IMR-90 (cell line): ENCODE results near the gene ZNF286A. TPM values are rescaled to one million over a fixed set of nuclear protein-coding genes. Genes with fewer than 3 reads are reported as not detected.

ENCODE experiments used
- ATAC-seq: fragments of 200-7000 bp; cut with Tn5 transposase; 2 replicates; pipeline ENCODE4 v1.9.1; 2020; ENCODE audit warnings: low read depth, mild to moderate bottlenecking, moderate library complexity
- BruUV-seq: library from RNA; stranded (reverse); fragments of 400-500 nt; replicated peaks from 2 replicates; lab custom pipeline; 2021; lab: Mats Ljungman, UMichigan
- CTCF ChIA-PET: fragments of 300-600 bp; formaldehyde crosslinking; extraction: SDS; loops from one replicate; lab custom pipeline; 2021; ENCODE audit warnings: antibody characterized with exemption; lab: Yijun Ruan, JAX
- POLR2A ChIA-PET: fragments of 300-600 bp; sonication (Branson Sonifier 250); formaldehyde crosslinking; loops from one replicate; lab custom pipeline; 2022; ENCODE audit warnings: antibody characterized with exemption; ENCODE audit not compliant: unreplicated experiment; lab: Charles Lee
- DNase-seq: peaks from one replicate; pipeline ENCODE4 v3.0.0; 2013
- H2AFZ ChIP-seq: replicated peaks from 2 replicates; pipeline ENCODE3; 2013; ENCODE audit warnings: low read length, mild to moderate bottlenecking; ENCODE audit not compliant: poor library complexity
- H2AK5ac ChIP-seq: 2 replicates; pipeline ENCODE4 v1.6.1; 2013; ENCODE audit warnings: low read depth, low read length, inconsistent platforms
- H2AK9ac ChIP-seq: replicated peaks from 2 replicates; pipeline ENCODE3; 2013; ENCODE audit warnings: mild to moderate bottlenecking, low read depth, low read length, moderate library complexity; ENCODE audit not compliant: poor library complexity
- H2BK120ac ChIP-seq: 2 replicates; pipeline ENCODE4 v1.6.1; 2013; ENCODE audit warnings: low read depth, low read length, inconsistent platforms
- H2BK15ac ChIP-seq: 3 replicates; pipeline ENCODE4 v1.6.1; 2013; ENCODE audit warnings: low read depth, low read length, inconsistent platforms
- H2BK20ac ChIP-seq: 2 replicates; pipeline ENCODE4 v1.6.1; 2013; ENCODE audit warnings: low read depth, mild to moderate bottlenecking, inconsistent platforms, low read length, moderate library complexity
- H2BK5ac ChIP-seq: 2 replicates; pipeline ENCODE4 v1.6.1; 2013; ENCODE audit warnings: mild to moderate bottlenecking, low read depth, low read length, inconsistent platforms; ENCODE audit not compliant: poor library complexity, severe bottlenecking
- H3K14ac ChIP-seq: replicated peaks from 2 replicates; pipeline ENCODE4 v1.6.1; 2013; ENCODE audit warnings: low read depth, low read length, inconsistent platforms
- H3K18ac ChIP-seq: 2 replicates; pipeline ENCODE4 v1.6.1; 2013; ENCODE audit warnings: low read depth, low read length, control low read depth
- H3K23ac ChIP-seq: 2 replicates; pipeline ENCODE4 v1.6.1; 2013; ENCODE audit warnings: low read depth, low read length, inconsistent platforms
- H3K27ac ChIP-seq: 2 replicates; pipeline ENCODE4 v1.5.1; 2013; ENCODE audit warnings: mild to moderate bottlenecking, control low read depth, low read length; ENCODE audit not compliant: insufficient read depth
- H3K27me3 ChIP-seq: 2 replicates; pipeline ENCODE4 v1.6.1; 2013; ENCODE audit warnings: low read length; ENCODE audit not compliant: control insufficient read depth, insufficient read depth
- H3K36me3 ChIP-seq: 2 replicates; pipeline ENCODE4 v1.6.1; 2013; ENCODE audit warnings: low read length, mixed read lengths; ENCODE audit not compliant: control insufficient read depth, insufficient read depth
- H3K4ac ChIP-seq: 2 replicates; pipeline ENCODE4 v1.6.1; 2013; ENCODE audit warnings: low read depth, low read length, inconsistent platforms
- H3K4me1 ChIP-seq: 2 replicates; pipeline ENCODE4 v1.6.1; 2013; ENCODE audit warnings: low read length, mixed read lengths; ENCODE audit not compliant: control insufficient read depth, insufficient read depth
- H3K4me2 ChIP-seq: 2 replicates; pipeline ENCODE4 v1.6.1; 2013; ENCODE audit warnings: low read depth, mild to moderate bottlenecking, control low read depth, low read length, moderate library complexity
- H3K4me3 ChIP-seq: 2 replicates; pipeline ENCODE4 v1.5.1; 2013; ENCODE audit warnings: low read depth, mild to moderate bottlenecking, control low read depth, low read length, moderate library complexity; ENCODE audit not compliant: insufficient read depth
- H3K56ac ChIP-seq: 2 replicates; pipeline ENCODE4 v1.6.1; 2013; ENCODE audit warnings: low read length, inconsistent platforms; ENCODE audit not compliant: insufficient read depth; ENCODE audit errors: extremely low read depth
- H3K79me1 ChIP-seq, 2 experiments: 2 replicates each; pipeline ENCODE4 v1.6.1; 2013; ENCODE audit warnings: low read length in 2 of 2, inconsistent platforms in 1 of 2, low read depth in 1 of 2
- H3K9ac ChIP-seq: 2 replicates; pipeline ENCODE4 v1.6.1; 2013; ENCODE audit warnings: low read depth, low read length, control low read depth
- H3K9me1 ChIP-seq: 2 replicates; pipeline ENCODE4 v1.6.1; 2013; ENCODE audit warnings: low read length, inconsistent platforms; ENCODE audit not compliant: insufficient read depth
- H3K9me3 ChIP-seq: 2 replicates; pipeline ENCODE4 v1.6.1; 2013; ENCODE audit warnings: low read length; ENCODE audit not compliant: control insufficient read depth, insufficient read depth
- H4K20me1 ChIP-seq: 2 replicates; pipeline ENCODE4 v1.6.1; 2013; ENCODE audit warnings: low read length, inconsistent platforms; ENCODE audit not compliant: insufficient read depth
- H4K5ac ChIP-seq: 2 replicates; pipeline ENCODE4 v1.6.1; 2013; ENCODE audit warnings: mild to moderate bottlenecking, low read depth, low read length, control low read depth
- H4K8ac ChIP-seq, 2 experiments: 2 replicates each; pipeline ENCODE4 v1.6.1; 2013; ENCODE audit warnings: low read depth in 2 of 2, low read length in 2 of 2, control low read depth in 1 of 2, inconsistent platforms in 1 of 2
- H4K91ac ChIP-seq: 2 replicates; pipeline ENCODE4 v1.6.1; 2013; ENCODE audit warnings: low read depth, low read length, inconsistent platforms; ENCODE audit not compliant: insufficient read depth
- BHLHE40 ChIP-seq: fragments of 150-350 bp; IDR thresholded peaks from 2 replicates; pipeline ENCODE4 v1.6.1; 2016; ENCODE audit warnings: mild to moderate bottlenecking, low read depth, low read length
- CEBPB ChIP-seq: IDR thresholded peaks from 2 replicates; pipeline ENCODE4 v1.6.1; 2012; ENCODE audit warnings: low read depth, low read length, improper control_type of control experiment
- CHD1 ChIP-seq: IDR thresholded peaks from 2 replicates; pipeline ENCODE4 v1.6.1; 2012; ENCODE audit warnings: low read depth, low read length, improper control_type of control experiment
- FOS ChIP-seq: fragments of 150-350 bp; IDR thresholded peaks from 2 replicates; pipeline ENCODE4 v1.6.1; 2016; ENCODE audit warnings: low read depth, low read length
- MAFK ChIP-seq: IDR thresholded peaks from 2 replicates; pipeline ENCODE4 v1.6.1; 2012; ENCODE audit warnings: low read depth, low read length, improper control_type of control experiment
- MAZ ChIP-seq: IDR thresholded peaks from 2 replicates; pipeline ENCODE4 v1.6.1; 2012; ENCODE audit warnings: low read depth, mild to moderate bottlenecking, low read length, improper control_type of control experiment, moderate library complexity, borderline replicate concordance
- MXI1 ChIP-seq: IDR thresholded peaks from 2 replicates; pipeline ENCODE4 v1.6.1; 2012; ENCODE audit warnings: low read depth, mild to moderate bottlenecking, low read length, moderate library complexity, borderline replicate concordance
- NFE2L2 ChIP-seq: fragments of 150-350 bp; IDR thresholded peaks from 2 replicates; pipeline ENCODE4 v1.6.1; 2016; ENCODE audit warnings: low read depth, mild to moderate bottlenecking, low read length
- POLR2A ChIP-seq: IDR thresholded peaks from 2 replicates; pipeline ENCODE4 v1.6.1; 2012; ENCODE audit warnings: mild to moderate bottlenecking, low read depth, low read length
- RAD21 ChIP-seq: IDR thresholded peaks from 2 replicates; pipeline ENCODE4 v1.6.1; 2012; ENCODE audit warnings: low read length, improper control_type of control experiment
- RCOR1 ChIP-seq: IDR thresholded peaks from 2 replicates; pipeline ENCODE4 v1.6.1; 2012; ENCODE audit warnings: mild to moderate bottlenecking, low read length, improper control_type of control experiment; ENCODE audit not compliant: insufficient replicate concordance
- RFX5 ChIP-seq: IDR thresholded peaks from 2 replicates; pipeline ENCODE4 v1.8.0; 2012; ENCODE audit warnings: low read depth, mild to moderate bottlenecking, low read length, moderate library complexity
- WGBS, 2 experiments: methylation state at CpG; one replicate each; pipeline versions ENCODE4 v1.1.5 to v1.1.7; 2013; ENCODE audit warnings: missing lambda C conversion rate in 2 of 2; ENCODE audit not compliant: insufficient read length in 1 of 2; ENCODE audit errors: extremely low coverage in 2 of 2; 5-methylcytosine and 5-hydroxymethylcytosine counted together
- dilution Hi-C: fragments of 300-500 bp; cut with HindIII; formaldehyde crosslinking; loops from one replicate; pipeline ENCODE4 v1.14.3; 2018; ENCODE audit warnings: low sequenced_read_pairs; ENCODE audit not compliant: unreplicated experiment
- in situ Hi-C: fragments of 300-500 bp; cut with MboI; formaldehyde crosslinking; loops from 3 replicates; pipeline ENCODE4 v1.14.3; 2019; ENCODE audit warnings: low sequenced_read_pairs, inconsistent platforms, mixed read lengths
- intact Hi-C: fragments of 100-400 bp; cut with micrococcal nuclease; formaldehyde crosslinking; loops from 2 replicates; pipeline ENCODE4 v1.10.0; 2022
- polyA plus RNA-seq, 3 experiments: library from polyadenylated mRNA; depleted of rRNA; stranded (reverse); fragments of >200 nt; gene quantifications; 2 replicates each; pipeline ENCODE4 v1.2.3, GENCODE V29; 2012; ENCODE audit warnings: low replicate concordance in 1 of 3
- total RNA-seq: library from RNA; depleted of rRNA; stranded (reverse); fragments of >200 nt; gene quantifications from 2 replicates; pipeline ENCODE4 v1.2.3, GENCODE V29; 2012
- TF ChIP-seq, protein P1 (sequence below): conservative IDR thresholded peaks from 2 replicates; pipeline ENCODE4 v1.5.1; 2012; ENCODE audit warnings: mild to moderate bottlenecking, low read depth, low read length, improper control_type of control experiment
- TF ChIP-seq, protein P2 (sequence below): fragments of 150-350 bp; IDR thresholded peaks from 2 replicates; pipeline ENCODE4 v1.6.1; 2016; ENCODE audit warnings: low read depth, mild to moderate bottlenecking, low read length, moderate library complexity, borderline replicate concordance
- TF ChIP-seq, protein P3 (sequence below): fragments of 150-350 bp; IDR thresholded peaks from 2 replicates; pipeline ENCODE4 v1.6.1; 2017; ENCODE audit warnings: mild to moderate bottlenecking, antibody characterized with exemption, low read length, low read depth

The ZNF286A gene
- total and polyA plus RNA-seq, 2 of the 4 experiments (the other 2 are of a cell fraction): 19.8 to 37.6 TPM

DNA sequence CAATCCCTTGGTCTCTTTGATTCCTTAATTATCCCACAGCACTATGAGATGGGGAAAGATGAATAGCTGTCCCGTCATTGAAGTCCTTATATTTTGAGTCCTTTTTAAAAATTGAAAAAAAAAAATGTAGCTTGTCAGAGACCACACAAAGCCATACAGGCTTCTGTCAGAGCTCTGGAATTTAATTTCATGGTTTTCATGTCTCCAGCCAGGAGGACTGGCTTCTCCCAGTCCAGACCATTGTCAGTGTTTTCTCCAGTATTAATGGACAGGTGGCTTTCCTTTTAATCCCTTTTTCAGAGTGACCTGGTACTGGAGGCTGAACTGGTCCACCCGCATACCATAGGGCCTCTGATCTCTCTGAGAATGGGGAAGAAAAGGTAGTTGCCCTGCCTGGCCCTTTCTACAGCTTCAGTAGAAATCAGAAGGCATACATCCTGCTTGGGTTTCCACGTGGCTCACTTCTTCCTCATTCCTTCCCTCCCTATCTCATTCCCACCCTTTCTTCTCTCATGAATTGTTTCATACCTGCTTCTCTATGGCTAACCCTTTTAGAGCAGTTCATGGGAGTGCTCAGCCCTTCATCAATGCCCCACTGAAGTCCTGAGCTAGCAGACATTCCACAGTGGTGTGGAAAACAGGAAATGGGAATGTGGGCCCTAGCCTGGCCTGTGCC is 44.5 kb upstream of the ZNF286A start:
- intact Hi-C loops: loop anchor here (5.0 kb wide), 1 partner anchor 398 kb away; no protein-coding TSS in a partner anchor
- ChIA-PET POLR2A (no interaction called here), CTCF (no interaction called here)
- 0 out of 2 replicates have a peak overlapping the region, but pooled peaks have one; percentile 37 for H4K91ac ChIP-seq
- H3K14ac ChIP-seq: 0 out of 2 replicates have a peak overlapping the region, but pooled peaks have one; percentile 0
- H3K9me3 ChIP-seq: no peaks in the 10 kb centered on the region
- no peak overlapping the region for H2AK5ac ChIP-seq
- H3K27ac ChIP-seq: no peak overlapping the region
- peak overlapping the region; percentile 27; the same call in 2 of the 3 replicates for H2BK15ac ChIP-seq
- in situ Hi-C loops: loop anchor here (25.0 kb wide), 1 partner anchor 393 kb away; the partner anchor contains the start of gene PMP22
- no peak overlapping the region for H3K9ac ChIP-seq
- no peak overlapping the region for H3K4me2 ChIP-seq
- dilution Hi-C loops: no loop called here
- WGBS, 2 experiments: no CpG with 5 or more reads among the region's 3 CpGs
- H2BK20ac ChIP-seq: no peak overlapping the region
- peaks cover 4% of the 10 kb centered on the region for H3K9me1 ChIP-seq
- H3K4me3 ChIP-seq: no peak overlapping the region
- DNase-seq (no peak), ATAC-seq (no peak)
- H2AFZ ChIP-seq: peak overlapping the region; percentile 1
- H3K56ac ChIP-seq: no peak overlapping the region
- peaks cover 3 to 14% of the 10 kb centered on the region in 2 experiments for H3K79me1 ChIP-seq
- no TSS peak for BruUV-seq
- no peaks in the 10 kb centered on the region for H3K27me3 ChIP-seq
- H4K5ac ChIP-seq: peak overlapping the region; percentile 42; the same call in 1 of the 2 replicates
- H4K20me1 ChIP-seq: no peaks in the 10 kb centered on the region
- no peak overlapping the region for H2BK5ac ChIP-seq
- no peak overlapping the region for H3K23ac ChIP-seq
- peak overlapping the region in 1 of 2 experiments; percentile 61; a peak in 2 of 4 replicates for H4K8ac ChIP-seq
- peak overlapping the region; percentile 17; the same call in 1 of the 2 replicates for H3K18ac ChIP-seq
- no peak overlapping the region for H2BK120ac ChIP-seq
- peaks cover 9% of the 10 kb centered on the region for H3K4me1 ChIP-seq
- H3K36me3 ChIP-seq: no peaks in the 10 kb centered on the region
- peak overlapping the region; percentile 42 for H3K4ac ChIP-seq
- no peak overlapping the region for H2AK9ac ChIP-seq
- TF ChIP-seq MXI1 (no peak), BHLHE40 (no peak), CEBPB (no peak), RFX5 (no peak), POLR2A (no peak), MAFK (no peak), MAZ (no peak), CHD1 (no peak), NFE2L2 (no peak), FOS (no peak), RCOR1 (no peak), RAD21 (no peak)
- TF ChIP-seq, protein P1, sequence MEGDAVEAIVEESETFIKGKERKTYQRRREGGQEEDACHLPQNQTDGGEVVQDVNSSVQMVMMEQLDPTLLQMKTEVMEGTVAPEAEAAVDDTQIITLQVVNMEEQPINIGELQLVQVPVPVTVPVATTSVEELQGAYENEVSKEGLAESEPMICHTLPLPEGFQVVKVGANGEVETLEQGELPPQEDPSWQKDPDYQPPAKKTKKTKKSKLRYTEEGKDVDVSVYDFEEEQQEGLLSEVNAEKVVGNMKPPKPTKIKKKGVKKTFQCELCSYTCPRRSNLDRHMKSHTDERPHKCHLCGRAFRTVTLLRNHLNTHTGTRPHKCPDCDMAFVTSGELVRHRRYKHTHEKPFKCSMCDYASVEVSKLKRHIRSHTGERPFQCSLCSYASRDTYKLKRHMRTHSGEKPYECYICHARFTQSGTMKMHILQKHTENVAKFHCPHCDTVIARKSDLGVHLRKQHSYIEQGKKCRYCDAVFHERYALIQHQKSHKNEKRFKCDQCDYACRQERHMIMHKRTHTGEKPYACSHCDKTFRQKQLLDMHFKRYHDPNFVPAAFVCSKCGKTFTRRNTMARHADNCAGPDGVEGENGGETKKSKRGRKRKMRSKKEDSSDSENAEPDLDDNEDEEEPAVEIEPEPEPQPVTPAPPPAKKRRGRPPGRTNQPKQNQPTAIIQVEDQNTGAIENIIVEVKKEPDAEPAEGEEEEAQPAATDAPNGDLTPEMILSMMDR: no peak
- TF ChIP-seq, protein P2, sequence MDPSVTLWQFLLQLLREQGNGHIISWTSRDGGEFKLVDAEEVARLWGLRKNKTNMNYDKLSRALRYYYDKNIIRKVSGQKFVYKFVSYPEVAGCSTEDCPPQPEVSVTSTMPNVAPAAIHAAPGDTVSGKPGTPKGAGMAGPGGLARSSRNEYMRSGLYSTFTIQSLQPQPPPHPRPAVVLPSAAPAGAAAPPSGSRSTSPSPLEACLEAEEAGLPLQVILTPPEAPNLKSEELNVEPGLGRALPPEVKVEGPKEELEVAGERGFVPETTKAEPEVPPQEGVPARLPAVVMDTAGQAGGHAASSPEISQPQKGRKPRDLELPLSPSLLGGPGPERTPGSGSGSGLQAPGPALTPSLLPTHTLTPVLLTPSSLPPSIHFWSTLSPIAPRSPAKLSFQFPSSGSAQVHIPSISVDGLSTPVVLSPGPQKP: no peak
- TF ChIP-seq, protein P3, sequence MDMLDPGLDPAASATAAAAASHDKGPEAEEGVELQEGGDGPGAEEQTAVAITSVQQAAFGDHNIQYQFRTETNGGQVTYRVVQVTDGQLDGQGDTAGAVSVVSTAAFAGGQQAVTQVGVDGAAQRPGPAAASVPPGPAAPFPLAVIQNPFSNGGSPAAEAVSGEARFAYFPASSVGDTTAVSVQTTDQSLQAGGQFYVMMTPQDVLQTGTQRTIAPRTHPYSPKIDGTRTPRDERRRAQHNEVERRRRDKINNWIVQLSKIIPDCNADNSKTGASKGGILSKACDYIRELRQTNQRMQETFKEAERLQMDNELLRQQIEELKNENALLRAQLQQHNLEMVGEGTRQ: no peak
